Large intestine (tissue), 3 donors: Measurements from ENCODE around the gene PKP1. TPM values are rescaled to one million over a fixed set of nuclear protein-coding genes. Genes with fewer than 3 reads are reported as not detected.
A peak's percentile ranks its signal among the peaks of the same experiment; 100 is the strongest.

Source experiments
- DNase-seq, 2 donors: peaks; one replicate each; pipeline versions ENCODE4 v3.0.0 to v3.0.0-alpha.2; 2013
- H3K27ac ChIP-seq: one replicate; pipeline ENCODE4 v1.5.1; 2013; ENCODE audit warnings: low read length
- H3K27me3 ChIP-seq: 2 replicates; pipeline ENCODE4 v1.6.1; 2013; ENCODE audit warnings: low read length; ENCODE audit not compliant: control insufficient read depth, insufficient read depth
- H3K36me3 ChIP-seq: 2 replicates; pipeline ENCODE4 v1.6.1; 2013; ENCODE audit warnings: low read length; ENCODE audit not compliant: control insufficient read depth, insufficient read depth
- H3K4me1 ChIP-seq: one replicate; pipeline ENCODE4 v1.6.1; 2013; ENCODE audit warnings: low read length; ENCODE audit not compliant: control insufficient read depth, insufficient read depth
- H3K4me3 ChIP-seq: one replicate; pipeline ENCODE4 v1.5.1; 2013; ENCODE audit warnings: low read length
- H3K9me3 ChIP-seq: one replicate; pipeline ENCODE4 v1.6.1; 2013; ENCODE audit warnings: mild to moderate bottlenecking, low read depth, low read length, moderate library complexity; ENCODE audit not compliant: control insufficient read depth
- WGBS: methylation state at CpG from one replicate; pipeline ENCODE4 v1.1.5; 2013; ENCODE audit warnings: low lambda C conversion rate; ENCODE audit not compliant: insufficient coverage; 5-methylcytosine and 5-hydroxymethylcytosine counted together
- polyA plus RNA-seq: library from polyadenylated mRNA; unstranded; fragments of 120-200 nt; gene quantifications from one replicate; pipeline ENCODE4 v1.2.1, GENCODE V29; 2013

Gene PKP1
- polyA plus RNA-seq, 1 donor = 0.45 TPM

GRCh38 chr1:201281573-201281972 lies 1.7 kb upstream of the PKP1 start:
- Histone ChIP-seq H3K36me3 (no peaks in the 10 kb centered on the region), H3K4me3 (no peak overlapping the region), H3K27ac (no peak overlapping the region), H3K9me3 (peaks cover 11% of the 10 kb centered on the region), H3K27me3 (peaks cover 72% of the 10 kb centered on the region), H3K4me1 (peaks cover 6% of the 10 kb centered on the region)
- no peak for DNase-seq
- WGBS = 100% methylated on average over 1 of the region's 3 CpGs

GRCh38 chr1:201282216-201282615 lies 1.1 kb upstream of the PKP1 start:
- no peak overlapping the region for H3K4me3 ChIP-seq

GRCh38 chr1:201283836-201284553 lies 689 bp downstream of the PKP1 start:
- no peaks in the 10 kb centered on the region for H3K36me3 ChIP-seq
- no CpG with 5 or more reads among the region's 53 CpGs for WGBS
- H3K27me3 ChIP-seq = peaks cover 82% of the 10 kb centered on the region
- no peak overlapping the region for H3K27ac ChIP-seq
- peaks cover 11% of the 10 kb centered on the region for H3K9me3 ChIP-seq
- no peak overlapping the region for H3K4me3 ChIP-seq
- no peak for DNase-seq
- H3K4me1 ChIP-seq = peaks cover 6% of the 10 kb centered on the region

More at GRCh38 chr1:201282216-201282615, 1.1 kb upstream of the PKP1 start:
- Histone ChIP-seq H3K27me3 (peaks cover 78% of the 10 kb centered on the region), H3K9me3 (peaks cover 11% of the 10 kb centered on the region), H3K4me1 (peaks cover 6% of the 10 kb centered on the region), H3K27ac (no peak overlapping the region), H3K36me3 (no peaks in the 10 kb centered on the region)
- 60% methylated on average over 1 of the region's 6 CpGs for WGBS
- no peak for DNase-seq

GRCh38 chr1:201284636-201285035 lies 1.3 kb downstream of the PKP1 start:
- Histone ChIP-seq H3K36me3 (no peaks in the 10 kb centered on the region), H3K4me3 (no peak overlapping the region), H3K27me3 (peaks cover 79% of the 10 kb centered on the region), H3K9me3 (peaks cover 11% of the 10 kb centered on the region), H3K4me1 (peaks cover 6% of the 10 kb centered on the region), H3K27ac (no peak overlapping the region)
- no peak for DNase-seq
- no CpG with 5 or more reads among the region's 6 CpGs for WGBS

GRCh38 chr1:201285846-201286245 lies 2.5 kb downstream of the PKP1 start:
- no CpG with 5 or more reads among the region's 7 CpGs for WGBS
- Histone ChIP-seq H3K9me3 (peaks cover 11% of the 10 kb centered on the region), H3K4me3 (no peak overlapping the region), H3K27me3 (peaks cover 68% of the 10 kb centered on the region), H3K27ac (no peak overlapping the region), H3K36me3 (no peaks in the 10 kb centered on the region), H3K4me1 (peaks cover 6% of the 10 kb centered on the region)
- no peak for DNase-seq

GRCh38 chr1:201286445-201286844 lies 3.1 kb downstream of the PKP1 start:
- Histone ChIP-seq H3K9me3 (peaks cover 11% of the 10 kb centered on the region), H3K36me3 (no peaks in the 10 kb centered on the region), H3K4me1 (peaks cover 6% of the 10 kb centered on the region), H3K4me3 (no peak overlapping the region), H3K27me3 (peaks cover 64% of the 10 kb centered on the region), H3K27ac (no peak overlapping the region)
- no peak for DNase-seq
- WGBS = no CpG with 5 or more reads among the region's 1 CpG

GRCh38 chr1:201288007-201288406 lies 4.7 kb downstream of the PKP1 start:
- WGBS = no CpG with 5 or more reads among the region's 6 CpGs
- Histone ChIP-seq H3K36me3 (no peaks in the 10 kb centered on the region), H3K9me3 (peaks cover 11% of the 10 kb centered on the region), H3K27ac (no peak overlapping the region), H3K4me3 (no peak overlapping the region), H3K4me1 (peaks cover 3% of the 10 kb centered on the region), H3K27me3 (peaks cover 49% of the 10 kb centered on the region)
- no peak for DNase-seq

GRCh38 chr1:201288765-201289164 lies 5.5 kb downstream of the PKP1 start:
- WGBS = no CpG with 5 or more reads among the region's 7 CpGs
- Histone ChIP-seq H3K4me1 (no peaks in the 10 kb centered on the region), H3K4me3 (no peak overlapping the region), H3K36me3 (no peaks in the 10 kb centered on the region), H3K9me3 (peaks cover 7% of the 10 kb centered on the region), H3K27ac (no peak overlapping the region), H3K27me3 (peaks cover 46% of the 10 kb centered on the region)
- no peak for DNase-seq

GRCh38 chr1:201290551-201290950 lies 7.2 kb downstream of the PKP1 start:
- no peak for DNase-seq
- 80% methylated on average over 3 of the region's 7 CpGs for WGBS
- Histone ChIP-seq H3K4me1 (no peaks in the 10 kb centered on the region), H3K4me3 (no peak overlapping the region), H3K27ac (no peak overlapping the region), H3K27me3 (peaks cover 32% of the 10 kb centered on the region), H3K36me3 (no peaks in the 10 kb centered on the region), H3K9me3 (no peaks in the 10 kb centered on the region)

- Histone ChIP-seq H3K36me3 (no peaks in the 10 kb centered on the region), H3K27me3 (peaks cover 20% of the 10 kb centered on the region), H3K4me1 (peaks cover 4% of the 10 kb centered on the region), H3K27ac (no peak overlapping the region), H3K4me3 (no peak overlapping the region), H3K9me3 (no peaks in the 10 kb centered on the region)
- DNase-seq = peak in 1 of 2 donors; percentile 46
- no CpG with 5 or more reads among the region's 8 CpGs for WGBS
Observed at GRCh38 chr1:201291916-201292315, 8.6 kb downstream of the PKP1 start.

- no peaks in the 10 kb centered on the region for H3K9me3 ChIP-seq
- H3K27me3 ChIP-seq = peaks cover 7% of the 10 kb centered on the region
- WGBS = no CpG with 5 or more reads among the region's 2 CpGs
- no peak for DNase-seq
- peaks cover 26% of the 10 kb centered on the region for H3K4me1 ChIP-seq
- no peak overlapping the region for H3K4me3 ChIP-seq
- H3K36me3 ChIP-seq = no peaks in the 10 kb centered on the region
- no peak overlapping the region for H3K27ac ChIP-seq
Observed at GRCh38 chr1:201294876-201295275, 11.6 kb downstream of the PKP1 start.
